CD4-positive, alpha-beta T cell treated with Interleukin-4 for 4 hours (primary cell): ENCODE results near the gene TPRN.
A peak's percentile ranks its signal among the peaks of the same experiment; 100 is the strongest.

ENCODE experiments used
- DNase-seq: peaks from one replicate; pipeline ENCODE4 v3.0.0-alpha.2; 2020

Gene TPRN

DNA sequence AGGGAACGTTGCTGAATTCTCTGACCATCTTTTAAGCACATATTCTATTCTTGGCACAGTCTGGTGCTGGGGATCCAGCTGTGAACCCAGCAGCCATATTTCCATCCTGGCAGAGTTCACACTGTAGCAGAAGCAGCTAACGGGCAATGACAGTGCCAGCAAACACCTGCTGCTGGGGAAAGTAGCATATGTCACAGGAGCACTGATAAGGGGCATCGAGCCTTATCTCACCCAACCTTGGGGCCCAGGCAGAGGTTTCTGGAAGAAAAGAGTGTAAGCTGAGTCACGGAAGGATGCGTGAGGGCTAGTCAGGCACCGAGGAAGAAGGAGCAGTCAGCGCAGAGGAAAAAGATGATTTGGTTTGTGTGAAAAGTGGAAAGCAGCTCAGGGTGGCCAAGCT is 6.1 kb upstream of the TPRN start:
- DNase-seq, result no peak

- peak; percentile 87 for DNase-seq
Measured at GRCh38 chr9:137205126-137206069, 4.9 kb upstream of the TPRN start, which contains the start of the genes NDOR1 and TMEM203. Gene NDOR1, plus strand, starts transcription at chr9:137205700. Its CDS starts 78 bp downstream, at chr9:137205778. Gene TMEM203, minus strand, starts transcription at chr9:137205648. Its CDS starts 234 bp downstream, at chr9:137205414.

DNA sequence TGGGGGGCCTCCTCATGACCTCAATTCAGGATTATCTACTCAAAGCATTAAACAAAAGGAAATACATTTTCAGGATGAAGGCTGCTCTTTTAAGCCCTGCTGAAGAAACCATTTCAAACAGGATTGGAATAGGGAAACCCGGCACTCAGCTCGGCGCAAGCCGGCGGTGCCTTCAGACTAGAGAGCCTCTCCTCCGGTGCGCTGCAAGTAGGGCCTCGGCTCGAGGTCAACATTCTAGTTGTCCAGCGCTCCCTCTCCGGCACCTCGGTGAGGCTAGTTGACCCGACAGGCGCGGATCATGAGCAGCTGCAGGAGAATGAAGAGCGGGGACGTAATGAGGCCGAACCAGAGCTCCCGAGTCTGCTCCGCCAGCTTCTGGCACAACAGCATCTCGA is 4.2 kb upstream of the TPRN start:
- no peak for DNase-seq

GRCh38 chr9:137202966-137203365 is 2.4 kb upstream of the TPRN start:
- DNase-seq, result no peak

DNA sequence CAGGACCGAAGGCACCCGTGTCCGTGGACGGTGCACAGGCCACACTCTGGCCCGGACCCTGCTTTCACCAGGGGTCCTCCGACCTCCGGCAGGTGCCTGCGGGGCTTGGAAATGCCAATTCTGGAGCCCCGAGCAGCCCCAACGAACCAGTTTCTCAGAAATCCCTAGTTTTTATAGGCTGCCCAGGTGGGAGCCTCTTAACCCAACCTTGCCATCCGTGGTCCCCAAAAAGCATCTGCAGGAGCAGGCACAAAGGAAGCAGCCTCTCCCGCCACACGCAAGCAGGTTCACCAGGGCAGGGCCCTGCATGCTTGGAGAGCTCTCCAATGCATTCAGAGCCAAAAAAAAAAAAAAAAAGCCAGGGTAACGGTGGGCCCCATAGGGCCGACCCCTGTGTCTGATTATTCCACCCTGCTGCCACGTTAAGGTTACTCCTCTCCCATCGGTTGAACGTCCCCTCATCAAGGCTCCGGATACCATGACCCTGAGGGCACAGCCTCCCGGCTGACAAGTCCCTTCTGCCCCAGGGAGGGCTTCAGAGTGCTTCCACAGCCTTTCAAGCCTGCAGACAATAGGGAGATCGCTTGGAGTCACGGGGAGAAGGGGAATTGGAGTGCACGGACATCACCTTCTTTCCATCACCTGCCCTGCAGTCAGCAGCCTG is 796 bp upstream of the TPRN start:
- no peak for DNase-seq

GRCh38 chr9:137199411-137200121 is 975 bp downstream of the TPRN start:
- no peak for DNase-seq

GRCh38 chr9:137198902-137199283 is 1.6 kb downstream of the TPRN start:
- DNase-seq, result no peak

DNA sequence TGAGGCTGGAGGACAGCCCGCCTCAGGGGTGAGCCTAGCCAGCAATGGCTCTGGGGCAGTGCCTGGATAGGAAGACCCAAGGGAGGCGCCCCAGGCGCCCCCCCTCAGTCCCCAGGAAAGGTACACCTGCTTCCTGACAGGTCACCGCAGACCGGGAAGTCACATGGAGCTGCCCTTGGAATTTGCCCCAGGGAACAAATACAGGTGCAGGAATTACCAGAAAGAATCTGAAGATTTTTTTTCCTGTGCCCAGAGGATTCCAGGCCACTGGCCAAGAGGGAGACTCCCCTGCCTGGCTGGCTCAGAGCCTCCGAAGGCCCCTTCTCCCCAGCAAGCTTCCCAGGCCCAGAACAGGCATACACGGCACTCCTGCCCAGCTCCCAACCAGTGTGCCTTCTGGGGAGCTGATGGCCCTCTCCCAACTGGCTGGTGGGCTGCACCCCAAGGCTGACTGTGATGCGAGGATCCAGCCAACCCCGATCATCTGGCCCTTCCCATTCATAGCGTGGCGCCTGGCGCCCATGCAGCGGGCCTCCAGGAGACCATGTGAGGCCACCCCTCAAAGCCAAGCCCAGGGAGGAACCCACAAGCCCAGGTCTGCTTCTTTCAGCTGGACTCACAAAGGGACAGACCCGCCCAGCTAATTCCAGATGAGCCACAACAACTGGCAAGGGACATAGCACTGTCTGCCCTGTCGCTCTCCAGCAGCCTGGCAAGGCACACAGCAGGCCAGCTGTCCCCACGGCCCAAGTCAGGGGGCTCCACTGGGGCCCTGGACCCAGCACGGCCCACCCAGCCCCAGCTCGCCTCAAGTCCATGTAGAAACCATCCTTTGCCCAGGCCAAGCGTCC is 2.3 kb downstream of the TPRN start:
- DNase-seq, result no peak

DNA sequence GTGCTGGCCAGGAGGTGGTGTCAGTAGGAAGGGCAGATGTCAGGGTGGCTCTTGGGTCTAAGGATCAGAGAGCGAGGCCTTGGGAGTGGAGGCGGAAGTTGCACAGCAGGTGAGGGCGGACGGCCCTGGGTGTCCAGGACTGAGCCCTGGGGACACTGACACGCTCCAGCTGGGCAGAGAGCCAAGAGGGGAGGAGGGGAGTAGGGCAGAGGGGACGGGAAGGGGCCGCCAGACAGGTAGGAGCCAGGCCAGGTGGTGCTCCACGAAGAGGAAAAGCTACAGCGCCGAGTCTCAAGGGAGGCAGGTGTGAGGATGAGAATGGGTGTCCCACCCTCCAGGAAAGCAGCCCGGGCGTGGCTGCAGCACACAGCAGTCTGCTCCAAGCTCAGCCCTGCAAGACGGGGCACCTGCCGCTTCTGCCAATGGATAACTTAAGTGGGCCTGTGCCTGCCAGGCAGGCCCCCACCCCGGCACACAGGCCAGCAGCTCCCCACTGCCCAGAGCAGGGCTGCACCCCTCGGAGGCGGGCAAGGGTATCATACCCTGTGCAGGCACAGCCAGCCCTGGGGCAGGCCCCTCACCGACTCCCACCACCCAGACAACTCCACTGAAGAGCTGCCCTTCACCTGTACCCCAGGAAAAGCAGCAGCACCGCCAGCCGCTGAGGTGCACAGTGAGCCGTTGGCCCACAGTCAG is 4.9 kb downstream of the TPRN start:
- DNase-seq, result no peak

GRCh38 chr9:137194909-137195308 is 5.6 kb downstream of the TPRN start:
- DNase-seq, result no peak

DNA sequence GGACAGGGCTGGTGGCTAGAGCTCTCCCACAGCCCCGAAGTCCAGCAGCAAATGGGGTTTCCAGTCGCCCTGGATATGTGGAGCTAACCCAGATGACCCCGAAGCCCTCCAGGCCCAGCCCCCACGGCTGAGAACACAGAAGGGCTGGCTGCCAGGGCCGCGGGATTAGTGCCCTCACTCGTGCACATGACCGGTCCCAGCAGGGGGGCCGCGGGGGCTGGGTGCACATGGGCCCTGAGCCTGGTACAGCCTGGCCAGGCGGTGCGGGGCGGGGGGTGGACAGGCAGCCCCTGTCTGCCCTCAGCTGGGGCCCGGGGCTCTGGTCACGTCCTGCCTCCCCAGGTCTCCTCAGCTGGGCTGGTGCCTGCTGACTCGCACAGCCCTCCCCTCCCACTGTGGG is 6.2 kb downstream of the TPRN start:
- no peak for DNase-seq

GRCh38 chr9:137193771-137194170 is 6.8 kb downstream of the TPRN start:
- DNase-seq, result no peak

DNA sequence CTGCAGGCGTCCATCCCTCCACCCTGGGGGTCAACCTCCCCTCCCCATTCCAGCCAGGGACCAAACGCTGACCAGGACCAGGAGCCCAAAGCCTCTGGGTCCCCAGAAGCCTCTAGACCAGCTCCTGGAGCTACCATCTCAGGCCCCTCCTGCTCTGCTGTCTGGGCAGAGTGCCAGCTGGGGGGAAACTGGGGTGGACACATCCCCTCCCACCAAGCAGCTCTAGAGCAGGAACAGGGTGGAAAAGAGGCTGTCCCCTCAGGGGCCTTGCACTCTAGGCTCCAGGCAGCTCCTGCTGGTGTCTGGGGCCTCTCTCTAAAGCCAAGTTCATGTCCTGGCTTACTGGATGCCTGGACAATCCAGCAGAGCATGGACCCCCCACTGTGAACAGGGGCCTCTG is 7.7 kb downstream of the TPRN start:
- DNase-seq, result no peak

GRCh38 chr9:137192448-137192780 is 8.1 kb downstream of the TPRN start:
- DNase-seq, result no peak

- DNase-seq, result no peak
Measured at GRCh38 chr9:137191691-137192447, 8.7 kb downstream of the TPRN start.

- no peak for DNase-seq
Measured at GRCh38 chr9:137191245-137191644, 9.3 kb downstream of the TPRN start.

DNA sequence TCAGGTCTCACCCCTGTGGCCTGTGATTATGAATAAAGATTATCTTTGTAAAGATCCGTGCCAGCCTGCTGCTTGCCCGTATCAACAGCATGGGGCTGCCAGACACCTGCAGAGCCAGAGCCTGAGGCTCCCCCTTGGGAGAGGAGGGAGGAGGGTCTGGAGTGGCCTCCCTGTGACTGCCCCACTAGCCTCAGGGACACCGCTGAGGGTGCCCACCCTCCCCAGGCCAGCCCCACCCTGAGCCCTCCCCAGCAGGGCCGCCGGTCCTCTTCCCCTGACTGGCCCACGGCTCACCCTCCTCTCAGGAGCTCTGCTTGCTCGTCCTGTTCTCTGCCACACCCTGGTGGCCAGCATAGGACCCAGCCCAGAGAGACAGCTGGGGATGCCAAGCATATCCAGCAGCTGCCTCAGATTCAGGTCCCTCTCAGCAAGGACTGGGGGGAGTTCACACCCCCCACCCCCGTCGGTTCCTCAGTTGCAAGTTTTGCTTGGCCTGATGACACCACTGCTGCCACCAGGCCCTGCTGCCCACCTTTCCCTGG is 10.2 kb downstream of the TPRN start:
- no peak for DNase-seq

DNA sequence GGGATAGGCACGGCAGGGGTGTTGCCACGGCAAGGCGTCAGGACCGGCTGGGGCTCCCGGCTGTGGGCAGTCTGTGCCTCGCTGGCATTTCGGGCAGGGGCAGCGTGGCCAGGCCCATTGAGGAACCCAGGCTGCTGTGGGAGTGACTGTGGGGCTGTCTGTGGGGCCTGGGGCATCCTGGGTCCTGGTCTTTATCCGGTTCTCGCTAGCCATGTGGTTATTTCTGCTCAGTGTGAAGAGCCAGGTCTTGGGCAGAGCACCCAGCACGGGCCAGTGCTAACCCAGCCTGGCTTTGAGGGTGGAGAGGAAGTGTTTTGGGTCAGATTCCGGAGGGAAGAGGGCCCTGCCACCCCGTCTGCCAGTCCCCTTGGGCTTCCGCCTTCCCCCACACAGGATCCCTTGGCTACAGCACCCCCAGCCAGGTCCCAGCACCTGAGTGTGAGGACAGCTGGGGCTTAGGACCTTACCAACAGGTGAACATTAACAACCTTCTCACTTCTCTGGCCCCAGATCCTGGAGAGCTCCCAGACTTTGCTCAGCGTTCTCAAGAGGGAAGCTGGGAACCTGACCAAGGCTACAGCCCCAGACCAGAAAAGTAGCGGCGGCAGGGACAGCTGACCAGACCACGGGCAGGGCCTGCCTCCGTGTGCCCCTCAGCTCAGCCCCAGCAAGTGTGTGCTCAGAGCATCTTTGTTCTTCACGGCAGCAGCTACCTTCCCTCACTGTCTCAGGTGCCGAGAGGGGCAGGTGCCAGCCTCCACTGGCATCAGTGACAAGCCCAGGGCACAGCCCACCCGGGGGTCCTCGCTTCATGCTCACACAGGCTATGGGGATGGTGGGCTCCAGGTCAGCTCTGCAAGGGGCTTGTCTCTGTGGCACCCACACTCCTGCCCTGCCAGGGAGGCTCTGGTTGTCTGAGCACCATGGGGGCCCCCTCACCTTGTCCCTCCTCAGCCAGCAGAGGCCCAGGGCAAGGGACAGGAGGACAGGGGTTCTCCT is 10.9 kb downstream of the TPRN start:
- no peak for DNase-seq

DNA sequence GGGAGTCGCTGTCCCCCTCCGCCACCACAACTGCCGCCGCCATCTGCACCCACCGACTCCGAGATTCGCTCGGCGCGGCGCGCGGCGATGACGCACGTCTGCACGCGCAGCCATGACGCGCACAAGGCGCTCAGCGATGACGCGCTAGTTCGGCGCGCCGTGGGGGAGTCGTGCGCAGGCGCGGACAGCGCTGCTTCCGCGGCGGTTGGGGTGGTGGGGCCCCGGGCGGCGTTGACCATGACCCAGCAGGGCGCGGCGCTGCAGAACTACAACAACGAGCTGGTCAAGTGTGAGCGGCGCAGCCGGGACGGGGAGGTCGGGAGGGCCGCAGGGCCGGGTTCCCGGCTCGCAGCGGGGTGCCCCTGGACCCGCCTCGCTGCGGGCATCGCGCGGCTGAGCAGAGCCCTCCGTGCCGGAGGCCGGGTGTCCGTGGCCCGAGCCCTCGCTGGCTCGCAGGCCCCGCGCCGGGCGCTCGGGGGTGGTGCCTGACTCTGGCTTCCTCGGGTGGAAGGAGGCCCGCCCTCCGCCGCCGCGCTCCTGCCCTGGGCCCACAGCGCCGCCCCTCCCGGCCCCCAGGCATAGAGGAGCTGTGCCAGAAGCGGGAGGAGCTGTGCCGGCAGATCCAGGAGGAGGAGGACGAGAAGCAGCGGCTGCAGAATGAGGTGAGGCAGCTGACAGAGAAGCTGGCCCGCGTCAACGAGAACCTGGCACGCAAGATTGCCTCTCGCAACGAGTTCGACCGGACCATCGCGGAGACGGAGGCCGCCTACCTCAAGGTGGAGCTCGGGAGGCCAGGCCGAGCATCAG is 11.8 kb downstream of the TPRN start, which contains the start of the genes ANAPC2 and SSNA1:
TSS of gene ANAPC2 (minus strand) at position 71 of the 807 bp plus-strand sequence. CDS start at position 43, 28 bp downstream.
TSS of gene SSNA1 (plus strand) at position 187 of the 807 bp plus-strand sequence. CDS start at position 238, 51 bp downstream.
- DNase-seq, result peak; percentile 89
